Urinary bladder (tissue), 2 donors: ENCODE data around the gene CDC5L. TPM values are rescaled to one million over a fixed set of nuclear protein-coding genes. Genes with fewer than 3 reads are reported as not detected.

ENCODE experiments used
- polyA plus RNA-seq: library from polyadenylated mRNA; stranded (reverse); fragments of 200-250 nt; gene quantifications from one replicate; pipeline ENCODE4 v1.2.3, GENCODE V29; 2013
- small RNA-seq: library from RNA; depleted of rRNA; stranded (forward); fragments of <200 nt; gene quantifications from one replicate; pipeline ENCODE3, GENCODE V24; 2014
- total RNA-seq: library from RNA; depleted of rRNA; stranded (reverse); fragments of >200 nt; gene quantifications from one replicate; pipeline ENCODE4 v1.2.3, GENCODE V29; 2014
- donor health status: healthy.

CDC5L gene
- total and polyA plus RNA-seq, 2 donors: 14.7 to 38.4 TPM

Small RNA genes within 50 kb of the gene (small RNA-seq; reads per million reads assigned to genes)
- not detected for gene MIR4642

Other genes with a start within 250 kb of the CDC5L start
- 0.53 TPM for gene CAPN11, start 228.9 kb upstream of the CDC5L start, total RNA-seq
- 1.1 TPM for gene CAPN11, start 228.9 kb upstream of the CDC5L start, polyA plus RNA-seq
- gene MYMX, start 170.8 kb upstream of the CDC5L start, total RNA-seq: not detected
- 0.28 TPM for gene MYMX, start 170.8 kb upstream of the CDC5L start, polyA plus RNA-seq
- 16.3 TPM for gene SLC29A1, start 164.1 kb upstream of the CDC5L start, total RNA-seq
- 80.1 TPM for gene SLC29A1, start 164.1 kb upstream of the CDC5L start, polyA plus RNA-seq
- 220 TPM for gene HSP90AB1, start 140.6 kb upstream of the CDC5L start, total RNA-seq
- gene HSP90AB1, start 140.6 kb upstream of the CDC5L start, polyA plus RNA-seq: 600 TPM
- gene SLC35B2, start 130.2 kb upstream of the CDC5L start, total RNA-seq: 29.4 TPM
- gene SLC35B2, start 130.2 kb upstream of the CDC5L start, polyA plus RNA-seq: 51.3 TPM
- 2.6 TPM for gene NFKBIE, start 122.2 kb upstream of the CDC5L start, total RNA-seq
- gene NFKBIE, start 122.2 kb upstream of the CDC5L start, polyA plus RNA-seq: 5.5 TPM
- 0.48 TPM for gene TMEM151B, start 117.3 kb upstream of the CDC5L start, total RNA-seq
- 0.54 TPM for gene TMEM151B, start 117.3 kb upstream of the CDC5L start, polyA plus RNA-seq
- 13.6 TPM for gene AARS2, start 74.4 kb upstream of the CDC5L start, total RNA-seq
- 7.5 TPM for gene AARS2, start 74.4 kb upstream of the CDC5L start, polyA plus RNA-seq
- not detected for gene SPATS1, start 45.1 kb upstream of the CDC5L start, total RNA-seq
- not detected for gene SPATS1, start 45.1 kb upstream of the CDC5L start, polyA plus RNA-seq